Pancreas (tissue), 10 donors: ENCODE results near the gene KCNQ4. TPM values are rescaled to one million over a fixed set of nuclear protein-coding genes. Genes with fewer than 3 reads are reported as not detected.

ENCODE experiments used
- ATAC-seq, 4 donors: fragments of 200-7000 bp; cut with Tn5 transposase; one replicate each; pipeline versions ENCODE4 v1.8.0 to v1.9.1; 2020; ENCODE audit warnings: mild to moderate bottlenecking in 4 of 4, moderate library complexity in 4 of 4
- DNase-seq, 6 donors: peaks; one replicate each; pipeline ENCODE4 v3.0.0-alpha.2; 2020
- FAIRE-seq: peaks from 2 replicates; lab custom pipeline; 2012; peaks lifted over from hg19 to GRCh38; lab: Jason Lieb, UNC
- H3K27ac ChIP-seq, 4 donors: fragments of 200-600 bp; sonication (generic); 1 replicate in 3 of 4; 2 replicates in 1 of 4; pipeline versions ENCODE4 v1.5.0 to v1.8.0; 2020
- H3K27me3 ChIP-seq, 4 donors: fragments of 200-600 bp; one replicate each; pipeline ENCODE4 v1.8.0; 2021
- H3K36me3 ChIP-seq, 3 donors: fragments of 200-600 bp; sonication (generic) in 1 of 3; one replicate each; pipeline versions ENCODE4 v1.5.0 to v1.8.0; 2020 to 2021
- H3K4me1 ChIP-seq, 3 donors: fragments of 200-600 bp; one replicate each; pipeline ENCODE4 v1.8.0; 2021
- H3K4me3 ChIP-seq, 4 donors: fragments of 200-600 bp; sonication (generic) in 2 of 4; one replicate each; pipeline versions ENCODE4 v1.5.0 to v1.8.0; 2020 to 2021
- H3K9me3 ChIP-seq, 4 donors: fragments of 200-600 bp; one replicate each; pipeline ENCODE4 v1.8.0; 2021
- WGBS, 2 donors: extraction: QIAGEN DNeasy Blood & Tissue Kit; methylation state at CpG; one replicate each; pipeline ENCODE4 v1.1.7; 2013; 5-methylcytosine and 5-hydroxymethylcytosine counted together
- intact Hi-C, 3 donors: fragments of 100-400 bp; cut with DNase I; formaldehyde crosslinking; loops; one replicate each; pipeline versions ENCODE4 v1.11.1 to v1.14.2; 2022
- polyA plus RNA-seq, 2 donors: library from polyadenylated mRNA; stranded (reverse); fragments of 200-250 nt; gene quantifications; one replicate each; pipeline ENCODE4 v1.2.3, GENCODE V29; 2013
- total RNA-seq, 6 donors: library from RNA; stranded (reverse); fragmentation: NEBNext Ultra II Directional in 4 of 6; extraction: Animal tissue kit (Norgen Biotek cat#: 25700) in 4 of 6; gene quantifications; one replicate each; pipeline versions ENCODE4 v1.2.1 to v1.2.4, GENCODE V29; 2021 to 2023
- TF ChIP-seq, protein P1 (sequence below), 4 donors: fragments of 200-600 bp; sonication (generic) in 3 of 4; IDR thresholded peaks; one replicate each; pipeline versions ENCODE4 v1.5.0 to v1.8.0; 2021; ENCODE audit warnings: antibody characterized with exemption in 4 of 4
- donor health status: healthy with polysubstance abuse.
- donor health status: DM: no; HTN: no; CAD: no; lungs with moderate emphysema.
- donor health status: DM: no; HTN: no; CAD: no.
- donor health status: control.
- donor health status: control.
- donor health status: Bipolar disorder and iron deficiency.
- donor health status: DM: yes; HTN: yes; CAD: no.
- donor health status: DM: no; HTN: no; CAD: no.
- donor health status: DM: no; HTN: no; CAD: no.
- donor health status: DM: yes; HTN: yes; CAD: no.

The KCNQ4 gene
- total and polyA plus RNA-seq, 8 donors: 0.35 to 6.5 (median 1.3) TPM

DNA sequence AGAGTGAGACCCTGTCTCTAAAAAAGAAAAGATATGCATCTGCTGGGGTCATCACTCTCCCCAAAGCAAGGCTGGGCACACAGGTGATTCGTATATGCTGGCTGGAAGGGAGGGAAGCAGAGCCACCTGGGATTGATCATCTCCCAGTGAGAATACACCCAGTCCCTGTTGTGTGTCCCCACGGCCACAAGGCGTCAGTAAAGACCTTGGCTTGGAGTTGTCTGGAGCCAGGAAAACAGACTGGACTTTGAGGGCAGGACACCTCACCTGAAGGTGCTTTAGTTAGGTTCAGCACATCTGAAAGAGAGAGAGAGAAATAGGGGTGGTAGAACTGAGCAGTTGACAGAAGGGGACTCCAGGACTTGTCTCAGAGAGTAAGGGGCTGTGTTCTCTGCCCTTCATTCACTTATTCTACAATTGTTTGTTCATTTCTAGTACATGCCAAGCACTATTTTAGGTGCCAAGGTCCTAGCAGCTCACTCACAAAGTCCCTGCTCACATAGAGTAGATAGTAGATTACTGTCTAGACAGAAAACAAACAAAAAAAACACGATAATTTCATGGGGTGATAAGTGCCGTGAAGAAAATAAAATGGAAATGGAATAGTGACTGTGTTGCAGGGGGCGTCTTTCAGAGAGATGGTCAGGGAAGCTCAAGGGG is 65.1 kb downstream of the KCNQ4 start:
- H3K27me3 ChIP-seq: no peaks in the 10 kb centered on the region
- no peak overlapping the region for H3K4me3 ChIP-seq
- H3K27ac ChIP-seq: peak overlapping the region in 2 of 4 donors; percentile 28 to 65
- 13 to 15% methylated on average over 6 of the region's 6 CpGs for WGBS, 2 donors
- H3K9me3 ChIP-seq: no peaks in the 10 kb centered on the region
- peaks cover 9 to 20% (median 9%) of the 10 kb centered on the region in 3 donors for H3K4me1 ChIP-seq
- H3K36me3 ChIP-seq: no peaks in the 10 kb centered on the region
- ATAC-seq (peak; percentile 89 to 95 (median 94)), DNase-seq (peak; percentile 76 to 87 (median 80)), FAIRE-seq (no peak)
- TF ChIP-seq, protein P1, sequence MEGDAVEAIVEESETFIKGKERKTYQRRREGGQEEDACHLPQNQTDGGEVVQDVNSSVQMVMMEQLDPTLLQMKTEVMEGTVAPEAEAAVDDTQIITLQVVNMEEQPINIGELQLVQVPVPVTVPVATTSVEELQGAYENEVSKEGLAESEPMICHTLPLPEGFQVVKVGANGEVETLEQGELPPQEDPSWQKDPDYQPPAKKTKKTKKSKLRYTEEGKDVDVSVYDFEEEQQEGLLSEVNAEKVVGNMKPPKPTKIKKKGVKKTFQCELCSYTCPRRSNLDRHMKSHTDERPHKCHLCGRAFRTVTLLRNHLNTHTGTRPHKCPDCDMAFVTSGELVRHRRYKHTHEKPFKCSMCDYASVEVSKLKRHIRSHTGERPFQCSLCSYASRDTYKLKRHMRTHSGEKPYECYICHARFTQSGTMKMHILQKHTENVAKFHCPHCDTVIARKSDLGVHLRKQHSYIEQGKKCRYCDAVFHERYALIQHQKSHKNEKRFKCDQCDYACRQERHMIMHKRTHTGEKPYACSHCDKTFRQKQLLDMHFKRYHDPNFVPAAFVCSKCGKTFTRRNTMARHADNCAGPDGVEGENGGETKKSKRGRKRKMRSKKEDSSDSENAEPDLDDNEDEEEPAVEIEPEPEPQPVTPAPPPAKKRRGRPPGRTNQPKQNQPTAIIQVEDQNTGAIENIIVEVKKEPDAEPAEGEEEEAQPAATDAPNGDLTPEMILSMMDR (IDR thresholded peaks at IDR 0.05): peak; percentile 72 to 82 (median 79)
- intact Hi-C loops: loop anchor here in 1 of 3 donors (5.0 to 10.0 kb wide), 2 partner anchors 104 to 224 kb away; no protein-coding TSS in a partner anchor

DNA sequence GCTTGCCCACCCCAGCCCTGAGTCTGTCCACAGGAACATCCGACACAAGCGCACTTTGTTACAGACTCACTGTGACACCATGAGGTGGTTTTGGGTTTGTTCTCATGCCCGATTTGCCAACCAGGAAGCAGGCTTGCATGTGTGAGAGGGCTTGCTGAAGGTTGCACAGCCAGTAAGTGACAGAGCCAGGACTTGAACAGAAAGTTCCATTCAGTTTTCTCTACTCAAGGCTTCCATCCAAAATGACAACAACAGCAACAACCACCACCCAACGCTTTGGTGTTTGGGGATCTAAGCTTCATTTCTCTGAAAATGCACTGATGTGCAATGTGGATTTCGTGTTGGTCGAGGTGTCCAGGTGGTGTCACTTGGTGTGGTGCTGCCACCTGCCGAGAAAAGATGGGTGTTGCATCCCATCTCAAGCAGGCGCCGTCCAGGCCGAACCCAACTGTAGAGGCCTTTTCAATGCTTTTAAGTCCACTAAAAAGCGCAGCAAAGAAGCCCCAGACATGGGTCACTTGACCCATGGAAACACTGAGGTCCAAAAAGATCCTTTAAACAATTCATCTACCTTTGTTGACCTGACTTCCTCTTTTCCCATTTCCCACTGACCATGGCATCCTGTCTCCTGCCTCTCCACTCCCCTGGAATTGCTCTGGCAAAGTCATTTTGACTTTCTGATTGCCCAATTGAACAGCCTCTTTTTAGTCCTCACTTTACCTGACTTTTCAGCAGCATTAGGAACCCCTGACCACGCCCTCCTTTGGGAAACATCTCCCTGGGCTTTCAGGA is 66.4 kb downstream of the KCNQ4 start:
- no peaks in the 10 kb centered on the region for H3K27me3 ChIP-seq
- H3K36me3 ChIP-seq: no peaks in the 10 kb centered on the region
- DNase-seq (peak in 5 of 6 donors; percentile 52 to 84 (median 68)), FAIRE-seq (no peak), ATAC-seq (peak; percentile 78 to 90 (median 82))
- H3K27ac ChIP-seq: peak overlapping the region in 1 of 4 donors; percentile 65
- H3K9me3 ChIP-seq: no peaks in the 10 kb centered on the region
- peaks cover 9 to 20% (median 9%) of the 10 kb centered on the region in 3 donors for H3K4me1 ChIP-seq
- TF ChIP-seq, protein P1 (IDR thresholded peaks at IDR 0.05): peak; percentile 72 to 94 (median 86)
- 11% methylated on average over 12 of the region's 12 CpGs for WGBS, 2 donors
- intact Hi-C loops: loop anchor here in 2 of 3 donors (5.0 to 10.0 kb wide), 2 partner anchors 102 to 225 kb away; no protein-coding TSS in a partner anchor
- H3K4me3 ChIP-seq: no peak overlapping the region

DNA sequence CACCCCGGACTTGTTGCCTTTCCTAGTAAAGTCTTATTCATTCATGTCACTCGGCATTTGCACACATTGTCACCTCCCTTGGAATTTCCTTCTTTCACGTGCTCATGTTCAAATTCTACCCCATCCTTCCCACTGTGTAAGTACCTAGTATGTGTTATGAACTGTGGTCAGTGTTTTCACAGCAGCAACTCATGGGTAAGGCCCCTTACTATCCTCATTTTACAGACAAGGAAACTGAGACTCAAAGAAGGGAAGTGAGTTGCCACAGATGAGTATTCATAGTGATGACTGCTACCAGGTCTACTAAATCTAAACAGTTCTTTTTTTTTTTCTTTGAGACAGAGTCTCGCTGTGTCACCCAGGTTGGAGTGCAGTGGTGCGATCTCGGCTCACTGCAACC is 68.1 kb downstream of the KCNQ4 start:
- no peak for ATAC-seq
- Histone ChIP-seq H3K4me3 (no peak overlapping the region), H3K27me3 (no peaks in the 10 kb centered on the region), H3K9me3 (no peaks in the 10 kb centered on the region), H3K36me3 (no peaks in the 10 kb centered on the region), H3K27ac (no peak overlapping the region), H3K4me1 (peaks cover 9 to 28% (median 14%) of the 10 kb centered on the region in 3 donors)
- intact Hi-C loops: loop anchor here in 1 of 3 donors (5.0 kb wide), 1 partner anchor 101 kb away; no protein-coding TSS in a partner anchor
- no peak for FAIRE-seq
- no peak for DNase-seq
- WGBS, 2 donors: 88 to 96% methylated on average over 6 of the region's 6 CpGs
- TF ChIP-seq, protein P1 (IDR thresholded peaks at IDR 0.05): no peak

DNA sequence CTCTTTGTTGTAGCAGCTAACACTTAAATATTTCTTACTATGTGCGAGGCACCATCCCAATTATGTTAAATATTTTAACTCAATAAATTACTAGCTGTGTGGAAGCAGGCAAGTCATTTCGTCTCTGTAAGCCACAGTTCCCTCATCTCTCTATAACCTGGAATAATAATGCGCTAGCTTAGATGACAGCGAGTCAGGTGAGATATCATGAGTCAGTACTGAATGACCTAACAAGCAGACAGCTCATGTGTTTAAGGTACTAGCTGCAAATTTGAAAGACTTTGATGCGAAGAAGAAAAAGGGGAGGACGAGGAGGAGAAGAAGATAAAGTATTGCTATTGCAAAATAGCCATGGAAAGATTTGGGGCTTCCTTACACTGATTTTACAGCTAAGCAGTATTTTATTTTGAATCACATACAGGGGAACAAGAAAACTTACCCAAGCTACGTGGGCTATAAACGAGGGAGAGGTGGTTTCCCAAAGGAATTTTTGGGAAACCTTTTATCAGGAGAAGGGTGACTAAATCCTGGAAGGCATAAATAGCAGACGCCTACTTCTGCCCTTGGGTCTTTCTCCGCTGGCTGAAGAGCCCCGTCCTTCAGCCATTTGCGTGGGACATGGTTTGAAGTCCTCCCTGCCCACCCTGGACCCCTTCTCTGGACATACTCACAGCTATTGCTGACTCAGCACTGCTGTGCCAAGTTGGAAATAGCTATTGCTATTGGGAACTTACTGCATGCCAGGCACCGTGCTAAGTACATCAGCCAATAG is 69.7 kb downstream of the KCNQ4 start:
- FAIRE-seq (no peak), ATAC-seq (no peak), DNase-seq (no peak)
- Histone ChIP-seq H3K27ac (no peak overlapping the region), H3K36me3 (no peaks in the 10 kb centered on the region), H3K4me1 (peaks cover 9 to 24% (median 14%) of the 10 kb centered on the region in 3 donors), H3K4me3 (no peak overlapping the region), H3K27me3 (no peaks in the 10 kb centered on the region), H3K9me3 (no peaks in the 10 kb centered on the region)
- TF ChIP-seq, protein P1 (IDR thresholded peaks at IDR 0.05): no peak
- intact Hi-C loops: loop anchor here in 1 of 3 donors (5.0 kb wide), 1 partner anchor 99 kb away; no protein-coding TSS in a partner anchor
- WGBS, 2 donors: 86 to 89% methylated on average over 13 of the region's 13 CpGs
